Tibial nerve (tissue), 4 donors: Measurements from ENCODE around the gene CMTM7.

ENCODE experiments used
- EP300 ChIP-seq, 2 donors: sonication (generic); formaldehyde crosslinking; IDR thresholded peaks; one replicate each; pipeline ENCODE4 v1.6.1; 2017; ENCODE audit warnings: antibody characterized with exemption in 2 of 2, mild to moderate bottlenecking in 1 of 2
- POLR2A ChIP-seq, 2 donors: fragments of 450-650 bp; IDR thresholded peaks; one replicate each; pipeline ENCODE4 v1.6.1; 2017; ENCODE audit warnings: antibody characterized with exemption in 2 of 2, mild to moderate bottlenecking in 2 of 2, moderate library complexity in 2 of 2
- TF ChIP-seq, protein P1 (sequence below), 5 experiments: fragments of 200-600 bp in 3 of 5; fragments of 450-650 bp in 2 of 5; sonication (generic) in 3 of 5; IDR thresholded peaks; one replicate each; pipeline ENCODE4 v1.5.1; 2016 to 2019; ENCODE audit warnings: antibody characterized with exemption in 5 of 5, mild to moderate bottlenecking in 3 of 5, moderate library complexity in 2 of 5

DNA sequence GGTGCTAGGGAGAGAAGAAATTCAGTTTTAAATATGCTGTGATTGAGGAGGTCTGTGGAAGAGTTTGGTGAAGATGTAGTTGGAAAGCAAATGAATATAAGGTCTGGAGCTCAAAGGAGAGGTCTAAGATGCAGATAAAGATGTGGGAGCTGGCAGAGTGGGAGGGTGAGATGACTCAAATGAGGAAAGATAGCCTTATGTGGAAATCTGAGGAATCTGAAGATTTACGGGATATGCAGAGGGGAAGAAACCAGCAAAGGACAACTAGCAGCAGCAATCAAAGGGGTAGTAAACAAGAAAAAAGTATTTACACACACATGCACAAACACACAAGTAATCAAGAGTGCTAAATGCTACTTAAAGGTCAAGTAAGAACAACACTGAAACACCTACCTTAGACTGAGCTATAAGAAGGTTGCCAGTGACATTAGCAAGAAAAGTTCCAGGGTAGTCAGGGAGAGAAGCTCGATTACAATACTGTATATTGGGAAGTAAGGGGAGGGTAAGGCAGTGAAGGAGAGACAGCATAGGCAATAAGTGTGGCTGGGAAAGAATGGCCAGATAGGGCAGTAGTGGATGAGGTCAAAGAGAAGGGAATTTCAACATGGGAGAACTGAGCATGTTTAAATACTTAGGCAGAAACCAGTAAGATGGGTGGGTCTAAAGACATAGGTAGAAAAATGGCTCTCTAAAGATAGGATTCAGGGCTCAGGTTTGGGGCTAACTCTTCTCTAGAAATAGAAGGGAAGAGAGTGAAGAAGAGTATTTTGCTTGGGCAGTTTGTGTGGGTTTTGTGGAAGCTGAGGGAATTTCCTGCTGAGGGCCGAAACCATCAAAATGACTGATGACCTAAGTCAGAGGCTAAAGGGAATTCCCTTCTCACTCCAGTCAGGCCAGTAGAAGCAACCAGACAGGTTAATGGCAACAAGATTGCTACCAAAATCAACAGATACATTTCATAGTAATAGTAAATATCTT is 102.1 kb downstream of the CMTM7 start:
- TF ChIP-seq, protein P1, sequence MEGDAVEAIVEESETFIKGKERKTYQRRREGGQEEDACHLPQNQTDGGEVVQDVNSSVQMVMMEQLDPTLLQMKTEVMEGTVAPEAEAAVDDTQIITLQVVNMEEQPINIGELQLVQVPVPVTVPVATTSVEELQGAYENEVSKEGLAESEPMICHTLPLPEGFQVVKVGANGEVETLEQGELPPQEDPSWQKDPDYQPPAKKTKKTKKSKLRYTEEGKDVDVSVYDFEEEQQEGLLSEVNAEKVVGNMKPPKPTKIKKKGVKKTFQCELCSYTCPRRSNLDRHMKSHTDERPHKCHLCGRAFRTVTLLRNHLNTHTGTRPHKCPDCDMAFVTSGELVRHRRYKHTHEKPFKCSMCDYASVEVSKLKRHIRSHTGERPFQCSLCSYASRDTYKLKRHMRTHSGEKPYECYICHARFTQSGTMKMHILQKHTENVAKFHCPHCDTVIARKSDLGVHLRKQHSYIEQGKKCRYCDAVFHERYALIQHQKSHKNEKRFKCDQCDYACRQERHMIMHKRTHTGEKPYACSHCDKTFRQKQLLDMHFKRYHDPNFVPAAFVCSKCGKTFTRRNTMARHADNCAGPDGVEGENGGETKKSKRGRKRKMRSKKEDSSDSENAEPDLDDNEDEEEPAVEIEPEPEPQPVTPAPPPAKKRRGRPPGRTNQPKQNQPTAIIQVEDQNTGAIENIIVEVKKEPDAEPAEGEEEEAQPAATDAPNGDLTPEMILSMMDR (IDR thresholded peaks at IDR 0.05), result no peak
- TF ChIP-seq POLR2A (IDR thresholded peaks at IDR 0.05) (no peak), EP300 (IDR thresholded peaks at IDR 0.05) (no peak)
